ENCODE measurements around the gene MYO1E.

The MYO1E gene

GRCh38 chr15:59221511-59222505 is 150.9 kb downstream of the MYO1E start:
- no peak for DNase-seq

DNA sequence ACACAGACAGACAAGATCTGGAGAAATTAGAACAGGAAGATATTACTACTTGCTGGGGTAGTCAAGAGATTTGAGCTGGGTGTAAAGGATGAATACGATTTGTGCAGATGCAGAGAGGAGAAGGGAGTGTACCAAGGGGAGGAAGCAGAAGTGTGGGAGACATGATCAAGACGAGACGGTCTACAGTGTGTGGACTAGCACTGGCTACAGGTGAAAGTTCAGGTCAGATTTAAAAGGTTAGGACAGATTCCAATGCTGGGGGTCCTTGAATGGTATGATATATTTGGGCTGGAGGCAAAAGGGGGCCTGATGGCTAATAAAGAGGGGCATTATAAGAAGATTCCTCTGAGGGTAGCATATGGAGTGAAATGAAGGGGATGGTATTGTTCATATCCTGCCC is 154.0 kb downstream of the MYO1E start:
- DNase-seq = no peak

DNA sequence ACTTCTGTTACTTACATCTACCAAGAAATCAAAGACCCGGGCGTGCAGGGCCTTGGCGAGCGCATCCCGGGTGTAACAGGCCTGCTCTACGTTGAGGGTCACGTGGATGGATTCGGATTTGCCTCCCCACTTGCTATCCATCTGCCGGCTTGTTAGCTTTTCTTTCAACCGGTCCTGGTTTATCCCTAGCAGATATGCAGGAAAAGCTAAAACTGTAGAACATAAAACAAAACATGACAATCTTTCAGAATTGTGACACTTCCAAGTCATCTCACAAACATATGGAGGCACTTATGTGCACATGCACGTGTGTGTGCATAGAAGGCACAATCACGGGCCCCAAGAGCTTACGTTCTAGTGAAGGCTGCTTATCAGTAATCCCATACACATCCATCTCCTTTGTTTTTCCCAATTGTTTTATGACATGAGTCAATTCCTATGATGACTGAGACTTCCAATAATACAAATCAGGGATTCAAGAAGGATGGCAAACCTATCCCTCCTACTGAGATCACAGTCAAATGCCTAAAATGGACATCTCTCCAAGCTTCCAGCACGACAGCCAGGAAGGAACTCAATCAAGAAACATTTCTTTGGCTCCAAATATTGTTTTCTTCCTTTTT is 154.7 kb downstream of the MYO1E start:
- DNase-seq = no peak

- DNase-seq = no peak
These were observed 155.8 kb downstream of the MYO1E start for GRCh38 chr15:59216911-59217310.

- DNase-seq = no peak
These were observed 162.5 kb downstream of the MYO1E start for GRCh38 chr15:59210186-59210585.

DNA sequence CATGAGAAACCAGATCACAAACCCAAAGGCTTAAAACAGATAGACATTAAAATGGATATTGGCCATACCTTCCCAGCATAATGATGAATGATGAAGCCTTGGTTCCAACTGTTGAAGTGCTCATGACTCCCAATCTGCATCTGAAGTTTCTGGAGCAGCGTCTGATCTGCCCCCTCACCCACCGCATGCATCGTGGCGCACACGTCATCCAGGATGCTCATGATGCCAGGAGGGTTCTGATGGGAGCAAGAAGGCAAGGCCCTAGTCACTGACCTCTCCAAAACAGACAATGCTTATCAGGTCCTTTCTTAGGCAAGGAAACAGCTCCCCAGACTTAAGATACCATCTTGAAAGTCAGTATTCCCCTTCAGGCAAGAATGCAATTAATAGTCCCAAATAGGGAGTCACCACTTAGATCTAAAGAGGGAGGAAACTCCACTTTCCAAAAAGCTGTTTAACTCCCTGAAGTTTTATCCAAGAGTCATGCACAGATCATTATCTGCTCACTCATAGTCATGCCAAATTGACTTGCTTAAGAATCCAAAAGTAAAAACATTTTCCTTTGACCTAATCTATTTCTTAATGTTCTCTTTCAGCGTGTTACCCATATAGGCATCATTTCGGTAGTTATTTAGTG is 163.9 kb downstream of the MYO1E start:
- no peak for DNase-seq

DNA sequence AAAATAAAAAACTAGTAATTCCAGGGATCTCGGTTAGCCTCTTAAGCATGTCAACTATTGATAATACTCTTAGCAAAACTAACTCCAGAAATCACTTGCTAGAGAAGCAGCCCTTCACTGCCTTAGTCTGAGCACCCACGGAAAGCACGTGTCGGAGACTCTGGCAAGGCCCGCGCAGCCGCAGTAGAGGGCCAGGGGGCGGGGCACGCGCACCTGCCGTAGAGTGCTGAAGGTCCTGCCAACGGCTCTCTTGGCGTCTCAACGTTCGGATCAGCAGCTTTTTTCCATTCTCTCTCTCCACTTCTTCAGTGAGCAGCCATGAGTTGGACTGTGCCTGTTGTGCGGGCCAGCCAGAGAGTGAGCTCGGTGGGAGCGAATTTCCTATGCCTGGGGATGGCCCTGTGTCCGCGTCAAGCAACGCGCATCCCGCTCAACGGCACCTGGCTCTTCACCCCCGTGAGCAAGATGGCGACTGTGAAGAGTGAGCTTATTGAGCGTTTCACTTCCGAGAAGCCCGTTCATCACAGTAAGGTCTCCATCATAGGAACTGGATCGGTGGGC is 166.0 kb downstream of the MYO1E start, which contains the start of gene LDHAL6B:
LDHAL6B (plus strand) TSS at position 221 of the 561 bp plus-strand sequence; CDS start at position 319, 98 bp downstream.
- DNase-seq = no peak

DNA sequence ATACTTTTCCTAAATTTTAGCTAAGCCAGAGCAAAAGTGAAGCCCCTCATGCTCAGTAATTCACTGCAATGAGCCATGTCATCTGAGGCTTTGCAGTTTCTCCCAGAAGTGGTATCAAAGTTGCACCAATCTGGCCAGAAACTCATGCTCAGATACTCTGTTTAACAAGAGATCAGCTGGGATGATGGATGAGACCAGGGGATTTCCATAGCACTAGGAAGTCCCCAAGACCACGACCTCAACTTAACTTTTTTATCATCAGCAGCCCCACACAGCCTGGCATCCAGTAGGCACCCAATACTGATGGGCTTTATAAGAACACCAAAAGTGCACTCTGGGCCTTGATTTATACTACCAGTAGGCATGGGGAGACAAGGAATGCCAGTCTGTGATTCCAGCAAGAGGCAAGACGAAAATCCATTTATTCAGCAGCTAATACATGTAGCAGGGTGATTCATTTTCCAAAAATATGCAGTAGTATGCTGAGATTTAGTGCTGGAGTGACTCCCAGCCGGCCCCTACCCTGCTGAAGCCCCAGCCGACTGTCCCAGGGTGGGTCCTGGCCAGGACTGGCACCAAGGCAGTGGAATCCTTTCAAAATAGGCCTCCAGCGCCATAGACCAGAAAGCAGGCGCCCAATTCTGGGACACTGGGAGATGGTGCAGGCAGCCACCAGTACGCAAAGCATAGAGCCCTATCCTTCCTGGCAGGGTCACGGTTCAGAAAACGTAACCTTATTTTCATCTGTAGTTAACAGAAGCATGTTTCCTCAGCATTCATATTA is 166.6 kb downstream of the MYO1E start:
- DNase-seq = no peak

- DNase-seq = no peak
These were observed 169.0 kb downstream of the MYO1E start for GRCh38 chr15:59203657-59204056.

DNA sequence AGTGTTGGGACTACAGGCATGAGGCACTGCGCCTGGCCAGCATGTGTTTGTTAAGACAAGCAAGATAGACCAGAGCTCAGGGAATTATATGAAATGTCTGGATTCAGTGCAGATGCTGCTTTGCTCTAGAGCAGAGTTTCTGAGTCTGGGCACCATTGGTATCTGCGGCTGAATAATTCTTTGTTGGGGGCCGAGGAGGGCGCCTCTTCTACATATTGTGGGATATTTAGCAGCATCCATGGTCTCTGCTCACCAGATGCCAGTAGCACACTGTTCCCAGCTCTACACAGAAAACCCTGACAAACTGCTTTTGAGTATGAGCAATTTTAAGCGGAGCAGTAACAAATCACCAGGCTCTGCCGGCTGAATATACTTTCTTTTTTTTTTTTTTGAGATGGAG is 169.7 kb downstream of the MYO1E start:
- DNase-seq = no peak

- DNase-seq = no peak
These were observed 172.1 kb downstream of the MYO1E start for GRCh38 chr15:59200560-59200959.

DNA sequence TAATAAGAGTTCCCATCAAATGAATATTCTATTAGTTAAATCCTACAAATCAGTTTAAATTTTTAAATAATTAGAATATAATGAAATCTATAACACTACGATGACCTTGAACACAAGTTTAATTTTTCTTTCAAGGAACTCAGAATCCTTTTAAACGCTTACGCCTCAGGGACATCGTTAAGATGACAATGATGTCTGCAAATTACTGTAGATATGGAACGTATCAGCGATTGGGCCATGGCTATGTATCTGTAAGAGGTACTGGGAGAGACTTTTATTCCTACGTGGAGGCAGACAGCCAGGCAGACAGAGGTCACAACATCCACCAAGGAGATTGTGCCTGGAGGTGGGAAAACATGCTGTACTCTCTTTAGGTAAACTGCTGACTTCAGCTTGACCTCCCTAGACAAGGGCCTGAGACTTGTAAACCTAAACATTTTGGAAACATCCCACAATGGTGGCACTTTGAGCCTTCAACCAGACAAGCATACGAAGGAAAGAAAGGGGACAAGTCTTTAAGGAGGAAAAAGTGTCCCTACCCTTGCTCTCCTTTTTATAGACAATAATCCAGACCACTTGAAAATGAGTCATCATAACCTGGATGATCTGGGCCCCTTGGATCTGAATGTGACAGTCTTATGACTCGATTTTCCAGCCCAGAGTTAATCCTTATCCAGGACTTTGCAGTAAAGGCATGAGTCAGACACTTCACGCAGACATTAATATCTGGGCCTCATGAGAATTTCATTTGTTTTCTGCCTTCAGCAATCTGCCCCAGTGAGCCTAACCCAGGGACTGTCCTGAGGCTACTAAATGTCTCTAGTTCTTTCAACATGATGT is 172.8 kb downstream of the MYO1E start:
- DNase-seq = no peak

GRCh38 chr15:59197454-59197853 is 175.2 kb downstream of the MYO1E start:
- no peak for DNase-seq

GRCh38 chr15:59196416-59196815 is 176.3 kb downstream of the MYO1E start:
- no peak for DNase-seq

GRCh38 chr15:59194639-59195325 is 177.9 kb downstream of the MYO1E start:
- no peak for DNase-seq

- no peak for DNase-seq
These were observed 180.8 kb downstream of the MYO1E start for GRCh38 chr15:59191855-59192237.

- DNase-seq = no peak
These were observed 182.4 kb downstream of the MYO1E start for GRCh38 chr15:59190291-59190690.

- DNase-seq = no peak
These were observed 183.4 kb downstream of the MYO1E start for GRCh38 chr15:59189241-59189640.

DNA sequence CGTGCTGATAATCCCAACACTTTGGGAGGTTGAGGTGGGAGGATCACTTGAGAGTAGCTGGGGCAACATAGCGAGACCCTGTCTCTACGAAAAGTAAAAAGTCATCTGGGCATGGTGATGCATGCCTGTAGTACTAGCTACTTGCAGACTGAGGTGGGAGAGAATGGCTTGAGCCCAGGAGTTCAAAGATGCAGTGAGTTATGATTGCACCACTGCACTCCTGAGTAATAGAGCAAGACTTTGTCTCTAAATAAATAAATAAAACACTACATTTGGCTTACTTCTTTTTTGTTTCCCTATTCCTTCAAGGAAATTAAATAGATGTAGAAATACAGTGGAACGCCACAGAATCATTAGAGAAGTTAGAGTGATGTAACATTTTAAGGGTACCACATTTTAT is 186.2 kb downstream of the MYO1E start:
- no peak for DNase-seq

- no peak for DNase-seq
These were observed 186.9 kb downstream of the MYO1E start for GRCh38 chr15:59185725-59186124.

Data from NCI-H526 treated with DMSO at 0.1 percent for 48 hours (cell line).